CD4-positive, alpha-beta T cell treated with Interleukin-17A for 4 hours (primary cell): ENCODE data around the gene GABBR2.
"Not testable (repeated sequence)": the region's sequence is repeated elsewhere in the genome, so short reads cannot be mapped to it uniquely, and the experiment has no call there.

ENCODE experiments used
- DNase-seq: peaks from one replicate; pipeline ENCODE4 v3.0.0-alpha.2; 2020; ENCODE audit warnings: mixed read lengths

The GABBR2 gene

DNA sequence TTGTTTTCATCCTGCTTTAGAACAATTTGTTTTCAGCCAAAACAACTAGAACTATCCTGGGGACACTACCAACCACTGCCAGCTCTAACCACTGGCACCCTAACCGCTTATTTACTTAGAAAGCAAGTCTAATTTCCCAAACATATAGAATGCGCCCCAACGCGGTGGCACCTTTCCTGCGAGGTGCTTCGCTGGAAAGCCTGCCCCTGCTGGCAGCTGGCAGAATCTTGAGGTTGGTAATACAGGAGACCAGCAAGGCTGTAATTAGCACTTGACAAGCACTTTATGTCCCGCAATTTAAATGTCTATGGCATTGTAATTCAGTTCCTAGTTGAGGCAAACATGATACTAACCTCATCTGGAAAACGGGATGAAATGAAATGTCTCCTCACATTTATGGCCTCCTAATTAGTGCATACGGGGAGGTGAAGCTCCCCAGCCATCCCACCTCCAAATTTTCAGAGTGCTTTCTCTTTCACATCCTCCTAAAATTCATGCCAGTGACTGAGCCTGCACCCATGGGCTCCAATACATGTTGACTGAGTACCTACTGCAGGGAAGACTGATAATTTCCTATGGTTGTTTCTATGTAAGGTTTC lies 30.4 kb downstream of the GABBR2 start:
- no peak for DNase-seq

DNA sequence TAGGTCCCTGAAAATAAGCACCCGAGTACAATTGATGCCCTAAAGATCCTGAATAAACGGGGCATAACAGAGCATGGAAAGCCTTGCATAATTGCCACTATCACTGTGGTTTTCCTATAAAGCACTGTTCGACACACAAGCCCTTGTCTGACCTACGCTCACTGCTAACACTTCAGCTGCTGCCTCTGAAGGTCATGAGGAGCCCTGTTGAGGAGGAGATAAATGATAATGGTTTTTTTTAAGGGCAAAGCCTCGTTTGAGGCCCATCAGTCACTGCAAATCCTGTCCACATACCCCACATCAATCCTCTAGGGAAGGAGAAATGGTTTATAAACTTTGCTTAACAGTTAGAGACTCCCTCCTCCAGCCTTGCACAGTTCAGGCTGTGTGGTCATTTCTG lies 35.1 kb downstream of the GABBR2 start:
- no peak for DNase-seq

DNA sequence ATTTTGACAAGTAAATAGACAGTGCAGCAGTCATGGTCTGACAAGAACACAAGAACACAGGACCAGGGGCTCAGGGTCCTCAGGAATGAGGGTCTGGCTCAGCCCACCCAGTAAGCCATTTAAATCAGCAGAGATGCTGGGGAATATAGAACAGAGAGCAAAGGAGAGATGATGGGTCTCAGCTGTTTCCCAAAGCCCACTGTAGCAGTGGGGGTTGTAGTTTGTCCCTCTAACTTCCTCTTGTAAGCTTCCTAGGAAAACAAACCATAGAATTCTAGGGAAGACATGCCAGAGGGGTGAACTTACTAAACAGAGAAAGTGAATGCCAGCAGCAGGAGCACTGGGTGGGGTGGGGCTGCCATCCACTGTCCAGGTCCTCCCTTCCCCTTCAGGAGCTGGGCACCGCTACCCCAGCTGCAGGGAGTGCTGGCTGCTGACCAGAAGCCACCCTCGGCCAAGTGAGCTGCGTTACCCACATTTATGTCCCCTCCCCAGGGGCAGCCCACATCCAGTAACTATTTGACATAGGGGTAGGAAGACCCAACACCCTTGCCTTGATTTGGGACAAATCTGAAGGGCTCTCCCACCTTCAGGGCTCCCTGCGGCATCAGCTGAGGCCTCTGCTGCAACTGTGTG lies 41.6 kb downstream of the GABBR2 start:
- DNase-seq, result no peak

DNA sequence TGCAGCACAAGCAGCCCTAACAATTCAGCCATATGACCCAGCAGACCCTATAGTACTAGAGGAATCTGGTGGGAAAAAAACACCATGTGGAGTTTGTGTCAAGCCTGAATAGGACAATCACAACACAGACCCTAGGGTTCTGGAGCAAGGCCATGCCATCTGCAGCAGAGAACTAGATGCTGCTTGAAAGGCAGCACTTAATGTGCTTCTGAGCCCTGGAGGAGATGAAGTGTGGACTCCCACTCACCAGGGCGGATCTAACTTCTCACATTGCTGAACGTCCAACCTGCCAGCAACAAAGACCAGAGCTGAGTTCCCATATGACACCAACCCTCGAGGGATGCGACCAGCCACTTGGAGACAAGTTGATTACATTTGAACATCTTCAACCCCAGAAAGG lies 43.2 kb downstream of the GABBR2 start:
- no peak for DNase-seq

DNA sequence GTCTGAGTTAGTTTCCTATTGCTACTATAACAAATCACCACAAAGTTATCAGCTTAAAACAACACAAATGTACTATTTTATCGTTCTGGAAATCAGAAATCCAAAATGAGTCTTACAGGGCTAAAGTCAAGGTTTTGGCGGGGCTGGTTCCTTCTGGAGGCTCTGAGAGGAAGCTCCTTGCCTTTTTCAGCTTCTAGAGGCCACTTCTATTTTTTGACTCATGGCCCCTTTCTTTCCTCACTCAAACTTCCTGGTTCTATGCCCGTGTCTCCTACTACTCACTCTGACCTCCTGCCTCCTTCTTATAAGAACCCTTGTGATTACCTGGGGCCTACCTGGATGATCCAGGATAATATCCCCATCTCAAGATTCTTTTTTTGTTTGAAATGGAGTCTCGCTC lies 48.2 kb downstream of the GABBR2 start:
- DNase-seq, result no peak

DNA sequence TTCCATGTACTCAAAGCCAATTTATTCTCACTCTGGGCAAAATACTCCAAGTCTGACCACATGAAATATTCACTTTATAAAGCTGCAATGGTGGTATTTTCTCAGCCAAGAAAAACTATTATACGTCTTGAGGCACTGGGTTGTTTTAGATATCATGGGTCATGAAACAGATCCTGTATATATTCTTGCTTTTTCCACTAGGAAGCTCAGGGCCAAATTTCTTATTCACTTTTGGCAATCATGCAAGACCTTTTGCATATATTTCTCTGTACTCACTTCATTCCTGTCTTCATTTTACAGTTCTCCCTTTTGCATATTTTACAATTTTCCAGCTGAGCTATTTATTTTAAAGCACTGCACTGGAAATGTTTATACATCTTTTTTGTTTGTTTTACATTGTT lies 49.8 kb downstream of the GABBR2 start:
- no peak for DNase-seq

DNA sequence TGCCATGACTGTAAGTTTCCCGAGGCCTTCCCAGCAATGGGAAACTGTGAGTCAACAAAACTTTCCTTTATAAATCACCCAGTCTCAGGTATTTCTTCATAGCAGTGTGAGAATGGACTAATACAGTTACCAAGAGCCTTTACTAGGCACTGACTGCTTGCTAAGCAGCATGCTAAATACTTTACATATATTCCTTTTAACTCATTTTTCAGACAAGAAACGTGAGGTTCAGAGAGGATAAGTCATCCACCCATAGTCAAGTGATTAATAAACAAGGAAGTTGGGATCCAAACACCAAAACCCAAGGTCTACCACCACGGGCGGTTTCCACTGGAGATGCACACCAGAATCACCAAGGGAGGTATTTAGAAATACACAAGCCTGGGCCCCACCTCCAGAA lies 50.8 kb downstream of the GABBR2 start:
- DNase-seq, result no peak

DNA sequence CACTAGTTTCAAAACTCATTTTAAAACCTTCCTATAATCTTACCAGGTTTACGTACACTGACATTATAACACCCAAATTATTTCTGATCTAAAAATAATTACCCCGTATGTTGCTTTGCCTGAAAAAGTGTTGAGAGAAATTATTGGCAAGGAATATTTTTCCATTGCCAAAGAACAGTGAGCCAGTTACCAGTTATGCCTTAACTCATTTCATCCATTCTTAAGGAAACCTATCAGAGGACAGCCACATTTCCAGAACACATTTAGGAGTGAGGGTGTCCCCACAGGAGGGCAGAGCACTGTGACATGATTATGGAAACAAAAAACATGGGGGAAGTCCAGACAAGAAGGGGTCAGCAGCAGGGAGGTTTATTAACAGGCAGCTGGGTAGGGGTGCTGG lies 52.2 kb downstream of the GABBR2 start:
- no peak for DNase-seq

DNA sequence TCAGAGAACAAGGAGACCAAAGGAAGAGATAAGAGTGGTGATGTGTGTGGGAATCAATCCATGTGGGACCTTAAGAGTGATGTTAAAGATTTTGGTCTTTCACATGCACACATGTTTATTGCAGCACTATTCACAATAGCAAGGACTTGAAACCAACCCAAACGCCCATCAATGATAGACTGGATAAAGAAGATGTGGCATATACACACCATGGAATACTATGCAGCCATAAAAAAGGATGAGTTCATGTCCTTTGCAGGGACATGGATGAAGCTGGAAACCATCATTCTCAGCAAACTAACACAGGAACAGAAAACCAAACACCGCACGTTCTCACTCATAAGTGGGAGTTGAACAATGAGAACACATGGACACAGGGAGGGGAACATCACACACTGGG lies 53.3 kb downstream of the GABBR2 start:
- not testable (repeated sequence) for DNase-seq

DNA sequence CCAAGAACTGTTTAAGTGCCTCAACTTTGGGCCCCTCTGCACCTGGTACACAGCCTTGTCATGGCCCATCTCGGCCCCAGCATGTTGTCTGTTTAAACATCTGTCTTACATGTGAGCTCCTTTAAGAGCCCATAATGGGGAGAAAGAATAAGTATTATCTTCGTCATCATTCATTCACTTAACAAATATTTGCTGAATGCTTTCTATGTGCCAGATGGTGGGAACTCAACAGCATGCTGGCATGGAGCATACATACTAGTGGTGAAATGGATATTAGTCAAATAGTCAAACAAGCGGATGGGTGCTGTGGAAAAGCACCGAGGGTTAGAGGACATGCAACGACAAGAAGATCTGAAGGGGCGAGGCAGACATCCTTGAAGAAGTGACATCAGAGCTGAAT lies 54.5 kb downstream of the GABBR2 start:
- no peak for DNase-seq

DNA sequence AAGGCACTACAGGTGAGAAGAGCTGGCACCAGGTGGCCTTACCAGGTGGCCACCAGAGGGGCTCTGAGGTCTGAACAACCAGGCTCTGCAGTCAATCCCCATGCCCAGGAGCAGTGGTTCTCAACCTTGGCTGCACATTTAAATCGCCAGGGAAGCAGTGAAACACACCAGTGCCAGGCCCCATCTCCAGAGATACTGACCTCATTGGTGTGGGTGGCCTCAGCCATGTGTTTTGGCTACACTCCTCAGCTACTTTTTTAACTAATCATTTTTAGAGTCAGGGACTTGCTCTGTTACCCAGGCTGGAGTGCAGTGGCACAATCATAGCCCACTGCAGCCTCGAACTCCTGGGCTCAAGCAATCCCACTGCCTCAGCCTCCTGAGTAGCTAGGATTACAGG lies 56.0 kb downstream of the GABBR2 start:
- DNase-seq, result no peak

DNA sequence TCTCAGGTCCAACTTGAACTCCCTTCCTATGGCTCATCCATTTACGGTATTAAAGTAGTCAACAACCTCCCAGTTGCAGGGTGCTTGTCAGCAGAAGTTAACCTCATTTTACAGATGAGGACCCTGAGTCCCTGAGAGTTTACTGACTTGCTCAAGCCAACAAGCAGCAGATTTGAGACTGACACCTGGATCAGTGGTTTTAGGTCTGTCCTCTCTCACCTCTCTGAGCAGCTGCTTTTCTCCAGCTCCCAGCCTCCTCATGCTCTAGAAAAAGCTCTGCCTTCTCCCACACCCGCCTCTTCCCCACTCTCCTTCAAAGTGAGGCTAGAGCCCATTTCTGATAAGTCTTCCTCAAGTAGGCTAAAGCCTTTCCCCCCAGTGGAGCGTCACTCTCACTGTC lies 56.4 kb downstream of the GABBR2 start:
- no peak for DNase-seq

DNA sequence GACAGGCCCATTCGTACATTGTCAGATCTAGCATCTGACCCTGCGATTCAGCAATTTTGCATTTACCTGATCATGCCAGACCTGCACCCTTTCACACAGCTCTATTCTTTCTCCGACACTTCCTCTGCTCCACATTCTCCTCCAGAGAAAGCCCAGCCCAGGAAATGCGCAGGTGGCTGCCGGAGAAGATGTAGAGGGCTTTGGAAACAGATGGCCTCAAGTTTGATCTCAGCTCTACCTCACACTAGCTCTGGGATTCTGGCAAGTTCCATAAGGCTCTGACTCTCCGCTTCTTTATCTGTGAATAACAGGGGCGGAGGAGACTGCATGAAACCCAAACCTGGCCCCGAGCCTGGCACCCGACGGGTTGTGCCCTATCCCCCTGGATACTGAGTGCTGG lies 61.5 kb downstream of the GABBR2 start:
- no peak for DNase-seq

DNA sequence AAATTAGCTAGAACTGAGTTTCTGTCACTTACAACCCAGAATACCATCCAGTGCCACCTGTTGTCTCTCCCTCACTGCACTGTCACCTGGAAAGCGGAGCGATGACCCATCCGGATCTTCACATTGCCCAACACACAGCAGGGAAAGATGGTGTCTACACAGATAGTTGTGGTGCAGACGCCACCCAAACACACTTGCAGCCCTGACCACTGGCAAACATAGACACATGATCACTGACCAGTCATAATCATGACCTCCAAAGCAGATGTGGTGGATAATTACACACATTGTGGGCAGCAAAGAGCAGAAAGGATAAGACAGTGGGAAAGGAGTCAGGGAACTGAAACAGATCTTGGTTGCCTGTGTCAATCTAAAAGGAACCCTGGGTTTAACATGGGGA lies 64.7 kb downstream of the GABBR2 start:
- no peak for DNase-seq

DNA sequence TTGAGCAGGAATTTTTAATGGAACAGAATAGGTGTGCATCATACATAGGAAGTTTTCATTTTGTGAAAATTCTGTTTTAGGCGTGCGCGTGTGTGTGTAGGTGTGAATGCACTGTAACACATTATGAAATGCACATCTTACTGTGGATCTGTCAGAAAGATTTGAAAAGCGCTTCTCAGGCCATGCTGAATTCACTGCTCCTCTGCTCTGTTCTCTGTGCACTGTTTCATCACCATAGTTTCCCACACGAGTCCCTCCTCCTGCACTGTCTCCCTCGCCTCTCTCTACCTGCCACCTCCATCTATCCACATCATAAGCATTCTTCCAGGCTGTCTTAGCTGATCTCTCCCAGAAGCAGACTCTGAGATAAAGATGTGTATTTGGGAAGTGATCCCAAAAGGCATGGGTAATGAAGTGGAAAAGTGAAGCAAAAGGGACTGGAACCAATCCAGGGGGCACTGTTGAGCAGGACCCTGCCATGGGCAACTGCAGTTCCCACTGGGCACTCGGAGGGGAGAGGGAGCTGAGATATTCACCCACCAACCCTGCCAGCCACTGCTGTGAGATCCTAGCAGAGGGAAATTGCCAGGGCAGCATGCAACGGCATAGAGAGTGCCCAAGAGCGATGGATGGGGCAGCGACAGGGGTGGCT lies 65.9 kb downstream of the GABBR2 start:
- DNase-seq, result no peak

DNA sequence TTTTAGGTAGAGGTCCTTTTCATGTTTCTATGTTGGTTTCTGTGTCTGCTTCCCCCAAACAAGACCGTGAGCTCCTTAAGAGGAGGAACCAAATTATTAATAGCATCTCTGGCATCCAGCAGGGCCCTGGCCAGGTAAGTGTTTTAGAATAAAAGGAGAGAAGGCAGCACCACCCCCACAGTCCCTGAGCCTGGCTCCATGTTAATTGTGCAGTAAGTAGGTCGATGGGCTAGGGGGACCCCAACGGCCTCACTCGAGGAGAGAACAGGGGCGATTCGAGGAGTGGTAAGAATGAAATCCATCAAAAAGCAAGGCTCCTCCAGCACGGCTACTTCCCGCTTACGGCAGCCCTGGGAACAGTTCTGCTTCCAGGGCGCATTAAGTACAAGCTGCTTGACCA lies 67.0 kb downstream of the GABBR2 start:
- DNase-seq, result no peak

DNA sequence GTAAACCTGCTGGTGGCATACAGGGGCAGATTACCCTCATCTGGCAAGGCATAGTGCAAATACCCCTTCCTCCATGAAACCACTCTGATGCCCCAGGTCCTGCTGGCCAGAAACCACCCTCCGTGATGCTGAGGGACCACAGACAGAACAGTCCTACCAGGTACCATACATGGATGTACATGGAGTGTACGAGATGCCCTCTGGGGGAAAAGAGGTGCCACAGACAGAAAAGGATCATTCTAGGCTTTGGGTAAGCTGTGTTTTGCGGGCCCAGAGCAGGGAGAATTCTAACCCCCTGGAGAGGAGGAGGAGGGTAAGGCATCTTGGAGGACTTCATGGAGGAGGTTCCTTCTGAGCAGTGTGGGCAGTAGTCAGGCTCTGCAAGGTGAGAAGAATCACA lies 68.3 kb downstream of the GABBR2 start:
- DNase-seq, result no peak

DNA sequence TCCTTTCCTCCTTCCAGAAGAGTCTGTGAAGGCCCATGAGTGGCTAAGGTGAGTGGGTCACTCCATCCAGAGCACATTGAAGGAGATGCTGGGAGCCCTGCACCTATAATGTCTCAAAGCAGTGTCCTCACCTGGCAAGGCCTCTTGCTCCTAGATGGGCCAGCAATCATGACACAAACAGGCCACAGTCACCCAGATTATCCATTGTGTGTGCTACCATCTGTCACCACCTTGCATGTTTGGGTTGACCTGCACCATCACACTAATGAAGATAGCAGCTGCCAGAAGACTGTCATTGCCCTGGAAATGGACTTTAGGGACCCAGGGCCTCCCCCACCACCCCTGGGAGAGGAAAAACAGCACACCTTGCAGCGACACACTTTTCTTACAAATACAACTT lies 69.6 kb downstream of the GABBR2 start:
- DNase-seq, result no peak

DNA sequence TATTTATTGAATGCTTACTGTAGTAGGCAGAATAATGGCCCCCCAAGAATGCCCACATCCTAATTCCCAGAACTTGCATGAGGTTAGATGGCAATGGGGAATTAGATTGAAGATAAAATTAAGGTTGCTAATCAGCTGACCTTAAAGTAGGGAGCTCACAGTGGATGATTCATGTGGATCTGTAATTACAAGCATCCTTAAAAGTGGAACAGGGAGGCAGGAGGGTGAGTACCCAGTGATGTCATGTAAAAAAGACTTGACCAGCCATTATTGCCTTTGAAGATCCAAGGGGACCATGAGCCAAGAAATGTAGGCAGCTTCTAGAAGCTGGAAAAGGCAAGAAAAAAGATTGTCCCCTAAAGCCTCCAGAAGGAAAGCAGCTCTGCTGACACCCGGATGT lies 71.4 kb downstream of the GABBR2 start:
- no peak for DNase-seq

DNA sequence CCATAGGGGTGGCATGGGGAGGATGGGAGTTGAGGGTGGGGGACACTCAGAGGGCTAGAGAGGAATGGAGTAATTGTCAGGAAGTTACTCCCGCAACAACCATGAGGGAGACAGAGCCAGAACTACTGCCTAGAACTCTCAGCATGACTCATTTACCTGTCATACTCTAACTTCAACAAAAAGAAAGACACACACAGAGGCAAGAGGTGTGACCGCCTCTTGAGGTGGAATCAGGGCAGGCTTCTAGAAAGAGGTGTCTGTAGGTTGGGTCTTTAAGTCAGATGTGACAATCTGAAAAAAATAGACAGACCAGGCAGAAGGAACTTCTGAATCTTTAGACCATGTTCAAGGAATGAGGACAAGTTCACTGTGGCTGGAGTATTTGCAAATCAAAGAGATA lies 73.4 kb downstream of the GABBR2 start:
- DNase-seq, result no peak

DNA sequence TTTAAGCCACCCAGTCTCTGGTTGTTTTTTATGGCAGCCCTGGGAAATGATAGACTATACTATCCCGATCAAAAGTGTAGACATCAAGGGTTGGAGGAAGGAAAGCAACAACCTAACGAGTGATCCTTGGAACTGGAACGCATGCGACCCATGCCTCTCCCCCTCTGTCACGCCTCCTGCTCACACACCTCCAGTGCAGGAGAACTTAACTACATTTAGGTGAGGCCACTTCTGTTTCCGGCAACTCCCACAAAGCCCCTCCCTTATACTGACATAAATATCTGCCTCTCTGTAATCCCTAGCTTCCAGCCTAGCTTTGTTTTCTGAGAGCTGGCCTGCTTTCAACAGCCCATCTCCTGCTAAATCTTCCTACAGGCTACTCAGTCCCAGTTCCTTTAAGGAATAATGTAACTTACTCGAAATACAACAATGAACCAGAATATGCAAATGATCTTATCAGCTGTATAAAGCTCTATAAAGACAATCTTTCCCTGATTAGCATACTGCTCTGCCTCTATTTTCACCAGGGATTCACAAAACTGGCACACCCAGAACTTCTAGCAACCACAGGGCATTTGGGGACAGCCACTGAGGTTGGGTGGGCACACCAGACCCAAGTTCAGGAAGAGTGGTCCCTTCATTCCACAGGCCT lies 73.9 kb downstream of the GABBR2 start:
- no peak for DNase-seq

DNA sequence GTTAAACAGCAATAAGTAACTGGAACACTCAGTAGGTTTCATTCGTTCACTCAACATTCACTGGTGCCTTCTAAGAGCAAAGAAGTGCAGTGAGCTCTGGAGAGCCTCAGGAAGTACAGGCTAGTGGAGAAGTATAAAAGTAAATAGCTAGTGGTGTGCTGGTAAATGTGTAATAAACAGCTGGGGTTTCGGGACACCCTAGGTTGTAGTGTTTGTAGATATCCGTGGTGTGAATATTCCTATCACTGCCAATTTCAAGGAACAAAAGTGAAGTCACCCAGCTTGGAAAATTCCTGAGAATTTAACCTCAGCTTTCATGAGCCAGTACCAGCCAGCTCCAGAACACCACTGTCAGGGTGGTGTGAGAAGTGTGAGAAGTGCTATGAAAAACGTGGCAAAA lies 75.9 kb downstream of the GABBR2 start:
- DNase-seq, result no peak

DNA sequence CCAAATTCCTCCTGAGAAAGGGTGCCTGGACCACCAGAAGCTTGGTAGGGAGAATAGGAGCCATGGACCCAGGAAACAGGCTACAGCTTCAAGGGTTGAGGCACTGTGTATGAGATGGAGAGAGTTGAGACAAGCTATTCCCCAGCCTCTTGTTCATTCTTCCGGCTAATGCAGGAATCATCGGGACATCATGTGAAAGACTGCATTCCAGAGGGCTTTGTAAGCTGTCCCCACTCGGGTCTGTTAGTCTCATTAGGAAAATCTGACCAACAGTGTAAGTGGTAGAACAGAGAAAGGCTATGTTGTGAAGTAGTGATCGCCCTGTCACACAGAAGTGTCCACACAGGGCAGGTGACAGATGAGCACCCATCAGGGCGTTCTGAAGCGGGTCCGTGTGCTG lies 81.4 kb downstream of the GABBR2 start:
- no peak for DNase-seq

DNA sequence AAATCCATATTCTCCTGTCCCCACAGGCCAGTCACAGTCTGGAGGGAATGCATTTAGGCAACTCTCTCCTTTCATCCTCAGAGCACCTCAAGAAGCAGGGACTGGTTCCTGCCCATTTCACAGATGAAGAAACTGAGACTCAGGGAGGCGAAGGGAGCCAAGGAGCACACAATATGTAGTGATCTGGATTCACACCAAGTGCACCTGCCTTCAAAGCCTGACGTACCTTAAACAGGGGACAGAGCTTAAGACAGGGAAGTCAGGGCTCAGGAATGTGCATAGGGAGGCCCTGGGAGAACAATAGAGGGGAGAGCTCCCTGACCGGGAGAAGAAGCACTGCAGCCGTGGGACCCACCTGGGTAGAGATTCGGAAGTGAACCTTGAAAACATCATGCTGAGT lies 83.0 kb downstream of the GABBR2 start:
- no peak for DNase-seq
